Kidney tubule cell (primary cell): Measurements from ENCODE around the gene STXBP5L.
A peak's percentile ranks its signal among the peaks of the same experiment; 100 is the strongest.
"Not testable (repeated sequence)": the region's sequence is repeated elsewhere in the genome, so short reads cannot be mapped to it uniquely, and the experiment has no call there.

Experiments
- DNase-seq: peaks from one replicate; pipeline ENCODE4 v3.0.0-alpha.2; 2018; ENCODE audit warnings: low spot score

STXBP5L gene

GRCh38 chr3:121231872-121232271 is 323.9 kb downstream of the STXBP5L start:
- DNase-seq: peak; percentile 23

GRCh38 chr3:121232309-121233225 is 324.6 kb downstream of the STXBP5L start:
- DNase-seq: no peak

GRCh38 chr3:121243208-121243607 is 335.2 kb downstream of the STXBP5L start:
- DNase-seq: no peak

- no peak for DNase-seq
These were observed 344.7 kb downstream of the STXBP5L start for GRCh38 chr3:121252676-121253075.

GRCh38 chr3:121269389-121269788 is 361.4 kb downstream of the STXBP5L start:
- no peak for DNase-seq

- DNase-seq: no peak
These were observed 366.4 kb downstream of the STXBP5L start for GRCh38 chr3:121274411-121274810.

- no peak for DNase-seq
These were observed 387.4 kb downstream of the STXBP5L start for GRCh38 chr3:121295452-121295851.

GRCh38 chr3:121295979-121296378 is 388.0 kb downstream of the STXBP5L start:
- DNase-seq: no peak

GRCh38 chr3:121324320-121324719 is 416.3 kb downstream of the STXBP5L start:
- no peak for DNase-seq

- DNase-seq: no peak
These were observed 422.1 kb downstream of the STXBP5L start for GRCh38 chr3:121330118-121330517.

- DNase-seq: no peak
These were observed 422.6 kb downstream of the STXBP5L start for GRCh38 chr3:121330634-121331033.

- not testable (repeated sequence) for DNase-seq
These were observed 448.0 kb downstream of the STXBP5L start for GRCh38 chr3:121355960-121356359.

- no peak for DNase-seq
These were observed 454.2 kb downstream of the STXBP5L start for GRCh38 chr3:121362035-121362734.

- not testable (repeated sequence) for DNase-seq
These were observed 480.3 kb downstream of the STXBP5L start for GRCh38 chr3:121388308-121388707.

- not testable (repeated sequence) for DNase-seq
These were observed 488.0 kb downstream of the STXBP5L start for GRCh38 chr3:121395967-121396366.

GRCh38 chr3:121398051-121398450 is 490.0 kb downstream of the STXBP5L start:
- DNase-seq: not testable (repeated sequence)

- DNase-seq: no peak
These were observed 491.8 kb downstream of the STXBP5L start for GRCh38 chr3:121399820-121400219.

GRCh38 chr3:121405631-121406030 is 497.6 kb downstream of the STXBP5L start:
- no peak for DNase-seq

- peak; percentile 16 for DNase-seq
These were observed 503.5 kb downstream of the STXBP5L start for GRCh38 chr3:121411523-121411922.

GRCh38 chr3:121414924-121415323 is 506.9 kb downstream of the STXBP5L start:
- DNase-seq: no peak

GRCh38 chr3:121418182-121418581 is 510.2 kb downstream of the STXBP5L start:
- no peak for DNase-seq

GRCh38 chr3:121424549-121424948 is 516.5 kb downstream of the STXBP5L start:
- DNase-seq: no peak

GRCh38 chr3:121430664-121431215 is 522.7 kb downstream of the STXBP5L start:
- DNase-seq: peak; percentile 23
